Esophagus squamous epithelium (tissue), 4 donors: ENCODE measurements around the gene MSTO1.

Source experiments
- POLR2A ChIP-seq, 4 donors: fragments of 450-650 bp; IDR thresholded peaks; one replicate each; pipeline ENCODE4 v1.6.1; 2017; ENCODE audit warnings: antibody characterized with exemption in 4 of 4, mild to moderate bottlenecking in 4 of 4, moderate library complexity in 3 of 4
- TF ChIP-seq, protein P1 (sequence below), 6 experiments: fragments of 450-650 bp in 4 of 6; fragments of 200-600 bp in 2 of 6; sonication (generic) in 2 of 6; IDR thresholded peaks; one replicate each; pipeline ENCODE4 v1.5.1; 2016 to 2019; ENCODE audit warnings: antibody characterized with exemption in 6 of 6, mild to moderate bottlenecking in 4 of 6, moderate library complexity in 4 of 6

DNA sequence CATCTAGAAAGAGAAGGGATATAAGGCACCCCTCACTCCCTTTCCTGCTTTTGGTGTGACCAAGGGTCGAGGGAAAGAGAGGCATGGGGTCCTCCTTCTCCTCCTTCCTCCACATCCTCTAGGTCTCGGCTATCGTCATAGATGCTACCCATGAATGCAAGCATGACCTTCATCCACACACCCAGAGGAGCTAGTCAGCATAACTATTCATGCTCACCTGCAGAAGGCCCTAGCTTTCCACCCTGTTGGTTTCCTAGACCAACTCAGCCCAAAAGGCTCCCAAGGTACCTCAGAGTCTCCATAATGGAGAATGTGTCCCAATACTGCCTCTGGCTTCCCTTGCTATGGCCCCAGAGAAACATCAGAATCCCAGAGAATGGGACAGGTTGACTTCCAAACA is 33.2 kb downstream of the MSTO1 start:
- TF ChIP-seq, protein P1, sequence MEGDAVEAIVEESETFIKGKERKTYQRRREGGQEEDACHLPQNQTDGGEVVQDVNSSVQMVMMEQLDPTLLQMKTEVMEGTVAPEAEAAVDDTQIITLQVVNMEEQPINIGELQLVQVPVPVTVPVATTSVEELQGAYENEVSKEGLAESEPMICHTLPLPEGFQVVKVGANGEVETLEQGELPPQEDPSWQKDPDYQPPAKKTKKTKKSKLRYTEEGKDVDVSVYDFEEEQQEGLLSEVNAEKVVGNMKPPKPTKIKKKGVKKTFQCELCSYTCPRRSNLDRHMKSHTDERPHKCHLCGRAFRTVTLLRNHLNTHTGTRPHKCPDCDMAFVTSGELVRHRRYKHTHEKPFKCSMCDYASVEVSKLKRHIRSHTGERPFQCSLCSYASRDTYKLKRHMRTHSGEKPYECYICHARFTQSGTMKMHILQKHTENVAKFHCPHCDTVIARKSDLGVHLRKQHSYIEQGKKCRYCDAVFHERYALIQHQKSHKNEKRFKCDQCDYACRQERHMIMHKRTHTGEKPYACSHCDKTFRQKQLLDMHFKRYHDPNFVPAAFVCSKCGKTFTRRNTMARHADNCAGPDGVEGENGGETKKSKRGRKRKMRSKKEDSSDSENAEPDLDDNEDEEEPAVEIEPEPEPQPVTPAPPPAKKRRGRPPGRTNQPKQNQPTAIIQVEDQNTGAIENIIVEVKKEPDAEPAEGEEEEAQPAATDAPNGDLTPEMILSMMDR (IDR thresholded peaks at IDR 0.05): no peak
- no peak for TF ChIP-seq POLR2A (IDR thresholded peaks at IDR 0.05)
